Stimulated activated CD4-positive, alpha-beta T cell treated with anti-CD3 and anti-CD28 coated beads, TNF-alpha, amount 100 ng/mL, for 24 hours (primary cell): ENCODE data around the gene NOL9.
A peak's percentile ranks its signal among the peaks of the same experiment; 100 is the strongest.
"Not testable (repeated sequence)": the region's sequence is repeated elsewhere in the genome, so short reads cannot be mapped to it uniquely, and the experiment has no call there.

ENCODE experiments used
- DNase-seq, 3 experiments: peaks; one replicate each; pipeline ENCODE4 v3.0.0-alpha.2; 2020; ENCODE audit warnings: low read depth in 3 of 3

Gene NOL9

GRCh38 chr1:6503884-6504602, 50.3 kb downstream of the NOL9 start:
- no peak for DNase-seq

GRCh38 chr1:6502000-6502891, 52.1 kb downstream of the NOL9 start:
- no peak for DNase-seq

DNA sequence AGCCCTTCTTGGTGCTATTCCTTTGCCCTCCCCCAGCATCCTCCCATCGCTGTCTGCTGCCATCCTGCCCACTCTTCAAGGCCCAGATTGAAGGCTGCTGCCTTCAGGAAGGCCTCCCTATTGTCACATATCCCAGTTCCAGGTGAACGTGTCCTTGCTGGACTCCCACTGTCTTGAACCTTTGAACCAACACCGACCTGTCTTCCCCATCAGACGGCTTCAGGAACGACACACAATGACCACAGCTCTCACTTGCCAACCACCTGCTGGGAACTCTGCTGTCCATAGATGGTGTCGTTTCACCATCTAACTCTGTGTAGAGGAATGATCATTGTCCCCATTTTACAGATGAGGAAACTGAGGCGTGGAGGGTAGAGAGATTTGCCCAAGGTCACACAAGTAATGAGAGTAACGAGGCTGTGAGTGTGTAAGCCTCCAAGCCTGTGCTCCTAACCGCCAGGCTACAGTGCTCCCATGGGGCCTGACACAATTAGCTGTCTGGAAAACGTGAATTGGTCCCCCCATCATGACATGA, 53.0 kb downstream of the NOL9 start:
- no peak for DNase-seq

DNA sequence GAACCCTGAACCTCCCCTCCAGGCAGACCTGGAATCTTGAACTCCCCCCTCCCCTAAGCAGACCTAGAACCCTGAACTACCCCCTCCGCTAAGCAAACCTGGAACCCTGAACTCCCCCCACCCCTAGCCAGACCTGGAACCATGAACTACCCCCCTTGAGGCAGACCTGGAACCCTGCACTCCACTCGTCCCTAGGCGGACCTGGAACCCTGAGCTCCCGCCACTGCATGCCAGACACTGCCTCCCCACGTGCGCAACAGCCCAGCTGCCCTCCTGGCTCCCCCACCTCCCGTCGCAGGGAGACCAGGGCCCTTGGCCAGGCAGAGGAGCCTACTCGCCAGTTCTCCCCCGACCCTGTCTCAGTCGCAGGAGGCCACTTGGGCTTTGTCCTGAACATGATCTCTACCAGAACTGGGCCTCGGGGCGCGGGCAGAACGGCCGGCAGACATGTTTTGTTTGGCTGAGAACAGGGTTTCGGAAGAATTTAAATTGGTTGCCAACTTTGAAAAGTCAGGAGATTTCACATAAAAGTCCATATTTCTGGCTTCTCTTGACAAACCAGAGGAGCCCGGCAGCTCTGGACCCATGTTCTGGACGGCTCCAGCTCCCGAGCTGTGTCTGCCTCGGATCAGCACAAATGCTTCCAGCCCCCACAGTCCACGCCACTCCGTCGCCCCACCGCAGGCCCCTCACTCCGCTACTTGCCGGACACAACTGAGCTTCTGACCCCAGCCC, 53.6 kb downstream of the NOL9 start:
- DNase-seq, result no peak

- no peak for DNase-seq
Observed at GRCh38 chr1:6499296-6499695, 55.0 kb downstream of the NOL9 start.

DNA sequence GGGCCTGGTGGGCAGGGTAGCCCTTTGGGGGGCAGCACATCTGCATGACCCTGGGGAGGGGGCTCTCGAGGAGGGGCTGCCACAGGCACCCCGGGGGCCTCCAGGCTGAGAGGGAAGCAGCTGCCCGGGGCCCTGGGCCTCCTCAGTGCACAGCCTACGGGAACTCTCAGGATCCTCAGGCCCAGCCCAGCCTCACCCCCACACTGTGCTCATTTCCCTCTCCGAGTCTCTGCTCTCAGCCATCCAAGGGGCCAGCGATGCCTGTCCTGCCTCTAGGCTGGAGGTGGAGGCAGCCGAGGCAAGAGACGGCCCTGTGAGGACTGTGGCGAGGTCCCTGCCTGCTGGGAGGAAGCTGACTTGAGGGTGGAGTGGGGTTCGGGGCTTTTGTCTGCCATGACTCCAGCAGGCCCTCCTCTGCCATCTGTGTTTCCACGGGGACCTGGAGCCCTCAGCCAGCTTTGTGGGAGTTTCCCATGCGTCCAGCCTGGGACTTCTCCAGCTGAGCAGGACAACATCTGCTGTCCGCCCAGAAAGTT, 55.7 kb downstream of the NOL9 start:
- DNase-seq, result no peak

DNA sequence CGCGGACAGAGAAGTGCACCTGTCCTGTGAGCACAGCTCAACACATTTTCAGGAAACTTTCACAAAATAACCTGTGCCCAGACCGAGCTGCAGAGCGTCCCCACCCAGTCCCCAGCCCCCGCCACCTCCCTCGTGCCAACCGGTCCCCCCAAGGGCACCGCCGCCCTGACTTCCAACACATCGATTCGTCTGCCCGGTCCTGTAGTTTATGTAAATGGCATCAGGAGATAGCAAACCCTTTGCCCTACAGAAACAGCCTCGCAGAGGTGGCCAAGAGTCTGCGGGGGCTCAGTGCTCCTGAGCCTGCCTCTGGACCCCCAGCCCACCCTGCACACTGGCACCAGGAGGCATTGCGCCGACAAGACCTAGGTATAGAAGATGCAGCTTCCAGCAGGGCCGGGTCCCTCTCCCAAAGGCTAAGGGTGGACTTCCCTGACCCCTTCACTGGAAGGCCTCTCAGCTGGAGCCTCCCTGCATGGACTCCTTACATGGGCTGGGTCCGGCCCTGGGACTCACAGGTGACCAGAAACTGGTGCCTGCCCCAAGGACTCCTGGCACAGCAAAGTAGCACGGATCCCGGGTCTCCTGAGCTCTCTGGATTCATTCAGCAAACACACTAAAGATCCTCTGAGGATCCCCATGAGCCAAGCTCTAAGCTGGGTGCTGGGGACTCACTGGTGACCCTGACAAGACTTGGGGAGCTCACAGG, 56.3 kb downstream of the NOL9 start:
- DNase-seq, result no peak

GRCh38 chr1:6497215-6497866, 57.0 kb downstream of the NOL9 start:
- peak; percentile 9 to 47 (median 18) for DNase-seq

DNA sequence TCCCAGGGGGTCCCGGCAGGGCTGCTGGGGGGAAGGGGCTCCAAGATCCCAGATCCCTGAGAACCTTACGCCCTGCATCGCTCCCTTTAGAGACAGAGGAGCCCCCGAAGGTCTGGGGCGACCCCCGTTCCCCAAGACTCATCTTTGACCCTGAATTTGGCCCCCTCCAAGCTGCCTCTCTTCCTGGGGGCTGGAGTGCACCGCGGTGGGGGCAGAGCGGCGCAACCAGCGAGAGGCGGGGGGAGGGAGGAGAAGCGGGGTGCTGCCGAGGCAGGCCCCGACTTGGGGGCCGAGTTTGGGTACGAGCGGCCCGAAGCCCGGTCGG, 57.5 kb downstream of the NOL9 start:
- no peak for DNase-seq

GRCh38 chr1:6496365-6496721, 58.0 kb downstream of the NOL9 start:
- DNase-seq, result no peak

- no peak for DNase-seq
Observed at GRCh38 chr1:6495540-6496364, 58.6 kb downstream of the NOL9 start.

- DNase-seq, result no peak
Observed at GRCh38 chr1:6495041-6495441, 59.3 kb downstream of the NOL9 start.

- no peak for DNase-seq
Observed at GRCh38 chr1:6494627-6495026, 59.7 kb downstream of the NOL9 start.

DNA sequence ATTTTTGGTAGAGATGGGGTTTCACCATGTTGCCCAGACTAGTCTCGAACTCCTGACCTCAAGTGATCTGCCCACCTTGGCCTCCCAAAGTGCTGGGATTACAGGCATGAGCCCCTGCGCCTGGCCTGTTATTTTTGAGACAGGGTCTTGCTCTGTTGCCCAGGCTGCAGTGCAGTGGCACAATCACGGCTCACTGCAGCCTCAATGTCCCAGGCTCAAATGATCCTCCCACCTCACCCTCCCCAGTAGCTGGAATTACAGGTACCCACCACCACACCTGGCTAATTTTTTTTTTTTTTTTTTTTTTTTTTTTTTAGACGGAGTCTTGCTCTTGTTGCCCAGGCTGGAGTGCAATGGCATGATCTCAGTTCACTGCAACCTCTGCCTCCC, 60.5 kb downstream of the NOL9 start:
- not testable (repeated sequence) for DNase-seq

DNA sequence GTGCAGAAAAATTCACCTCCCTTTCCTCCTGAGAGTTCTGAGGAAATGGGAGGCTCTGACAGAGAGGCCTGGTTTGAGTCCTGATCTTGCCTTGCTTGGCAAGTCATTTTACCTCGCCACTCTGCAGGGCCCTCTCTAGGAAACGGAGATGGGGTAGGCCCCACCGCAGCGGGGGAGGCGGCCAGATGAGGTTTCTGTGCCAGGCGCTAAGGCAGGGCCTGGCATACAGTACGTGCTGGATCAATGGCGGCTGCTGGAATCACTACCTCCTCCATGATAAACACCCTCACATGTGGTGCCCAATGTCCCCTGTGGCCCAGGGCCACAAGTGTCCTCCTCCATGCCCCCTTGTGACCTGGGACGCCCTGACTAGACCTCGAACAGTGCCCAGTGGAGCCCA, 62.3 kb downstream of the NOL9 start:
- no peak for DNase-seq

- no peak for DNase-seq
Observed at GRCh38 chr1:6491480-6491962, 62.8 kb downstream of the NOL9 start, which contains the start of gene PLEKHG5. Gene PLEKHG5, minus strand, starts transcription at chr1:6491667. Its CDS starts 14,096 bp downstream, at chr1:6477571.

DNA sequence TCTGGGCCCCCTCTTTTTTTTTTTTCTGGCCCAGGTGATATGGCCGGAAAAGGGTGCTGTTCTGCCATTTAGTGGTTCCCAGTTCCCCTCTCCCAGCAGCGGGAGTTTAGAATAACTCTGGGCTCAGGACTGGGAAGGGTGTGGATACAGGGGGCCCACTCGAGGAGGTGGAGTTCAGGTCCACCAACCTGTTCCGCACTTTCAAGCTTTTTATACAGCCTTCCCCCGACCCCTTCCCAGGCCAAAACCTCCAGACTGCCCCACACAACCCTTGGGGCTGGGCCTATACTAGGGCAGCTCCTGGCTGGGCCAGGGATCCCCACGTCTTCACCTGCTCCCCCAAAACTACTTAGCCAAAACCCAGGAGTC, 63.2 kb downstream of the NOL9 start:
- DNase-seq, result no peak

DNA sequence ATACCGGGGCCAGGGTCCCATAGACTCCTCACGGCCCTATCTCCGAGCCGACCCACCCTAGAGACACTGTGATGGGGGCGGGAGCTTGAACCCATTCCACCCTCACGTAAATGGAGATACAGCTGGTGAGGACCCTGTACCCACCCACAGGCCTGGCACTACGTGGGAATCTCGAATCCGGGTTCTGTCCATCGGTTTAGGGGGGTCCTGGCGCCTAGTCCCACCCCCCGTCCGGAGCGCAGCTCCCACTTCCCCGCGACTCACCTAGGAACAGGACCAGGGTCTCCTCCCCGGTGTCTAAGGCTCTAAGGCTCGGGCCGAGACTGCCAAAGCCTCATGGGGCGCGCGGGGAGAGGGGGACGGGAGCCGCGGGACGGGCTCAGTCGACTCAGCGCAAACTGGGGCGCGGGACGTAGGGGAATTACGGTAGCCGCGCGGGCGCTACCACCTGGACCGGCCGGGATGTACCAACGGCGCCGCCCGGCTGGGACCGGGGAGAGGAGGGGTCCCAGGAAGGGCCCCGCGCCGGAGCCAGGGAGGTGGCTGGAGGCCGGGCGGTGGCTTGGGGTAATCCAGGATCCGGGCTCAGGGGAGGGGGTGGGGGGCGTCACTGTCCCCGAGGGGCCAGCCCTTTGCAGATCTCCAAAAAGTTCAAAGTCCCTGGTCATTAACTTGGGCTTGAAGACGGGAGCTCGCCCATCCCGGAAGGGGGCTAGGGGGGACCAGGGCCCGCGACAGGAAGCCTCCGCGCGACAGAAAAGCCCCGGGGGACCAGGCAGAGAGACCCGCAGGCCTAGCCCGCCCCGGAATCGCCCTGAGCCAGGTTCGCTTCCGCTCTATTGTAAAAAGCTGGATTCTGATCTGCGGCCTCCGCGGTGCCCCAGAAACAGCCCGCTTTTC, 63.9 kb downstream of the NOL9 start:
- DNase-seq, result peak; percentile 23 to 68 (median 43)

GRCh38 chr1:6489799-6490180, 64.5 kb downstream of the NOL9 start:
- DNase-seq, result peak; percentile 55 to 78 (median 66)
